Smooth muscle cell of the umbilical artery (primary cell): ENCODE measurements around the gene TMEM255B. TPM values are rescaled to one million over a fixed set of nuclear protein-coding genes. Genes with fewer than 3 reads are reported as not detected.

ENCODE experiments used
- total RNA-seq: library from RNA; depleted of rRNA; stranded (reverse); fragments of >200 nt; gene quantifications from 2 replicates; pipeline ENCODE4 v1.2.3, GENCODE V29; 2014

Gene TMEM255B
- 0.83 and 1.5 TPM in 2 replicates for total RNA-seq

DNA sequence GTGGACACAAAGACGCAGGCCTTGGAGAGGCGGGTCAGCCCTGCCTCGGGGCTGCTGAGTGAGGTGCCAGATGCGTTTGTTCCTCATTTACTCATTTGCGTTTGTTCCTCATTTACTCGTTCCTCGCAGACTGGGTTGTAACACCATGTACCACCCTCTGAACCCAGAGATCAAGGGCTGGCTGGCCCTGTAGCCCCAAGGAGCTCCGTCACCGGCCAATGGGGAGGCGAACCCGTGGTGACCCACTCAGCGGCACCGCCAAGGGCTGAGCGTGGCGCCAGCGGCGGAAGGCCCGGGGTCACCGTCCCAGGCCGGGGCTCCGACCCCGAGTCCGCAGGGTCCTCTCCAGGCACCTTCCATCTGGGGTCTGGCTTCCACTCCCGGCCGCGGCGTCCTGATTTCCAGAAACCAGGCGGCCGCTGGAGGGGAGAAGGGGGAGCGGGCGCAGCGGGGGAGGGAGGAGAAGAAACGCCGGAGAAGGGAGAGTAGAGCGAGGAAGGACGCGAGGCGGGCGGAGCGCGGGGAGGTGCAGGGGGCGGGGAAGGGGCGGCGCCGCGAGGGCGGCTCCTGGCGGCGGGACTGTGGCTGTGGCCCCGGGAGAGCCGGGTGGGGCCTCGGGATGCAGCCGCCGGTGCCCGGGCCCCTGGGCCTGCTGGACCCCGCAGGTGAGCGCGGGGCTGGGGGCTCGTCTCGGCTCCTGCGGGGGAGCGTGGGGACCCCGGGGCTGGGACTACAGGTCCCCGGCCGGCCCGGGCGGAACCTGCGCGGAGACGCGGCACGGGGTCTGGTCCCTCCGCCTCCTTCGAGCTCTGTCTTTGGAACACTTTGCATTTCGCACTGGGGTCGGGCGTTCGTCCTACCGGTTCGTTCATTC lies at the start of gene TMEM255B:
Gene TMEM255B, plus strand, starts transcription at position 576 of the 874 bp plus-strand sequence. Its CDS starts 44 bp downstream, at position 620.

DNA sequence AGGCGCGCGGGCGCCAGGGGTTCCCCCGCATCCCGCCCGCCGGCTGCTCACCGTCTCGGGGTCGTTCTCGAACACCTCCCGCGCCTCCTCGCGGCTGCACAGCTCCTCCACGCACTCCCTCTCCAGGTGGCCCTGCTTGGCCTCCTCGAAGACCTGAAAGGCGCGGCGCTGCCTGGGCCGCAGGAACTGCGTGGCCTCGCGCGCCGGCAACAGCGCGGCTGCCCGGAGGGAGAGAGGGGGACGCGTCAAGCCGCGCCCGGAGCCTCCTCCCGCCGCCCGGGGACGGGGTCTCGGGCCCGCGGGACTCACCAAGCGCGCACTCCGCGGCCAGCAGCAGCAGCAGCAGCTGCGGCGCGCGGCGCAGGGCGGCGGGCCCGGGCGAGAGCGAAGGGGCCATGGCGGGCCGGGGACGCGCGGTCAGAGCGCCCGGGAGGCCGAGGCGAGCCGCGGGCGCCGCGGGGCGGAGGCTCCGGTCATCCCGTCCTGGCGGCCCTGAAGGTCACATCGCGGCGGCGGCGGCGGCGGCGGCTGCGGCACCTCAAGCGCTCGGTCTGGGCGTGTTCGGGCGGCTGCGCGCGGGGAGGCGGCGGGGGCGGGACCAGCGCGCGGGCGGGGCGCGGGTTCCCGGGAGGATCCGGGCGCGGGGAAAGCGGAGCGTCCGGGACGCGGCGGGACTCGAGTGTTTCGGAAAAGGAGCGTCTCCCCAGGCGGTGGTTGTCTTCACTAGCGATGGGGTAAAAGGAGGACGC lies 104.7 kb downstream of the TMEM255B start, which contains the start of gene GAS6:
Gene GAS6, minus strand, starts transcription at position 553 of the 749 bp plus-strand sequence. Its CDS starts 156 bp downstream, at position 397.

Other genes with a start within 250 kb of the TMEM255B start
- 48.7 and 81.2 TPM in 2 replicates for gene TFDP1, start 174.5 kb upstream of the TMEM255B start, total RNA-seq
- not detected in 2 replicates for gene ATP4B, start 101.0 kb upstream of the TMEM255B start, total RNA-seq
- gene GRK1, start 92.0 kb upstream of the TMEM255B start, total RNA-seq: not detected in 2 replicates
- 393 and 432 TPM in 2 replicates for gene GAS6, start 104.8 kb downstream of the TMEM255B start, total RNA-seq
- 0.59 and 1.8 TPM in 2 replicates for gene C13orf46, start 214.8 kb downstream of the TMEM255B start, total RNA-seq